ENCODE measurements around the gene LIN54. TPM values are rescaled to one million over a fixed set of nuclear protein-coding genes. Genes with fewer than 3 reads are reported as not detected.

The LIN54 gene
- total RNA-seq, 1 experiment from 2014 or later = 12.7 TPM

- no peaks in the 10 kb centered on the region for H3K36me3 Mint-ChIP-seq
- TF ChIP-seq FOXP1 (CRISPR knock-in tag; IDR thresholded peaks at IDR 0.05; ENCODE audit: borderline replicate concordance) (peak; percentile 33; the same call in 1 of the 2 replicates), TP53 (CRISPR knock-in tag; IDR thresholded peaks at IDR 0.05) (0 out of 2 replicates have a peak, but pooled peaks have one; percentile 39), NFATC4 (CRISPR knock-in tag; IDR thresholded peaks at IDR 0.05) (no peak), ZBTB43 (CRISPR knock-in tag; IDR thresholded peaks at IDR 0.05) (peak; percentile 88; the same call in 1 of the 2 replicates), ETV6 (CRISPR knock-in tag; IDR thresholded peaks at IDR 0.05) (peak; percentile 86), SP1 (CRISPR knock-in tag; conservative IDR thresholded peaks at IDR 0.05) (peak; percentile 97), NFYB (CRISPR knock-in tag; conservative IDR thresholded peaks at IDR 0.05; ENCODE audit: low read depth) (peak; percentile 81), MYBL2 (CRISPR knock-in tag; IDR thresholded peaks at IDR 0.05) (peak; percentile 81; the same call in 1 of the 2 replicates), MAX (CRISPR knock-in tag; IDR thresholded peaks at IDR 0.05) (peak; percentile 40), FOXK1 (CRISPR knock-in tag; IDR thresholded peaks at IDR 0.05) (peak; percentile 89), TEAD1 (CRISPR knock-in tag; IDR thresholded peaks at IDR 0.05) (peak; percentile 32; the same call in 1 of the 2 replicates), RELA (CRISPR knock-in tag; IDR thresholded peaks at IDR 0.05; ENCODE audit: borderline replicate concordance) (0 out of 2 replicates have a peak, but pooled peaks have one; percentile 42), CTCF (IDR thresholded peaks at IDR 0.05) (no peak), ELF4 (CRISPR knock-in tag; IDR thresholded peaks at IDR 0.05; ENCODE audit: low read depth) (no peak)
- DNase-seq (ENCODE audit: low spot score) = peak; percentile 95
- POLR2A ChIA-PET = interaction anchor here (0.6 to 1.5 kb wide), 14 partner anchors 9 to 606 kb away, joined by 3 to 28 read pairs (median 4); partner anchors contain the start of genes COQ2 and THAP9
- ATAC-seq = peak; percentile 100
- H3K4me1 Mint-ChIP-seq = peaks cover 10% of the 10 kb centered on the region
- H3K27me3 Mint-ChIP-seq (ENCODE audit: low read depth) = peaks cover 18% of the 10 kb centered on the region
- CTCF ChIA-PET = interaction anchor here (0.6 to 1.4 kb wide), 16 partner anchors 10 to 250 kb away, joined by 3 to 14 read pairs (median 5); partner anchors contain the start of genes COQ2, LIN54 and THAP9
- no peaks in the 10 kb centered on the region for H3K9me3 Mint-ChIP-seq
- peak within 1 kb of the TSS; percentile 100 for H3K27ac Mint-ChIP-seq
- peak within 1 kb of the TSS; percentile 100 for H3K4me3 Mint-ChIP-seq
Measured at GRCh38 chr4:83034630-83035494, 24.2 kb upstream of the LIN54 start, which contains the start of gene COPS4. Gene COPS4, plus strand, starts transcription at chr4:83035183. Its CDS starts 42 bp downstream, at chr4:83035225.

GRCh38 chr4:83029688-83030087 lies 19.1 kb upstream of the LIN54 start:
- Mint-ChIP-seq H3K4me3 (no peak overlapping the region), H3K9me3 (peaks cover 15% of the 10 kb centered on the region), H3K27ac (no peak overlapping the region), H3K27me3 (ENCODE audit: low read depth) (peaks cover 61% of the 10 kb centered on the region), H3K36me3 (peaks cover 9% of the 10 kb centered on the region), H3K4me1 (no peaks in the 10 kb centered on the region)
- DNase-seq (ENCODE audit: low spot score) (no peak), ATAC-seq (no peak)
- ChIA-PET POLR2A (no interaction called here), CTCF (no interaction called here)
- TF ChIP-seq ZNF416 (CRISPR knock-in tag; IDR thresholded peaks at IDR 0.05) (no peak), NR2C2 (CRISPR knock-in tag; IDR thresholded peaks at IDR 0.05) (no peak), CREM (CRISPR knock-in tag; IDR thresholded peaks at IDR 0.05) (no peak), TEAD1 (CRISPR knock-in tag; IDR thresholded peaks at IDR 0.05) (no peak), NFATC4 (CRISPR knock-in tag; IDR thresholded peaks at IDR 0.05) (no peak), ZNF671 (CRISPR knock-in tag; IDR thresholded peaks at IDR 0.05) (no peak), ERG (CRISPR knock-in tag; IDR thresholded peaks at IDR 0.05) (no peak), JUN (CRISPR knock-in tag; IDR thresholded peaks at IDR 0.05) (no peak), E2F5 (CRISPR knock-in tag; IDR thresholded peaks at IDR 0.05) (no peak), SMAD3 (CRISPR knock-in tag; IDR thresholded peaks at IDR 0.05; ENCODE audit: borderline replicate concordance) (no peak), EMX1 (CRISPR knock-in tag; IDR thresholded peaks at IDR 0.05) (no peak), FOXK1 (CRISPR knock-in tag; IDR thresholded peaks at IDR 0.05) (no peak), ZNF219 (CRISPR knock-in tag; IDR thresholded peaks at IDR 0.05; ENCODE audit: borderline replicate concordance) (no peak), SMAD4 (CRISPR knock-in tag; IDR thresholded peaks at IDR 0.05) (no peak), ZNF232 (CRISPR knock-in tag; IDR thresholded peaks at IDR 0.05) (no peak), E2F1 (CRISPR knock-in tag; IDR thresholded peaks at IDR 0.05) (no peak), NFYB (CRISPR knock-in tag; conservative IDR thresholded peaks at IDR 0.05; ENCODE audit: low read depth) (no peak), ZNF423 (CRISPR knock-in tag; IDR thresholded peaks at IDR 0.05) (no peak)
